ENCODE results near the gene STUM.

The STUM gene

DNA sequence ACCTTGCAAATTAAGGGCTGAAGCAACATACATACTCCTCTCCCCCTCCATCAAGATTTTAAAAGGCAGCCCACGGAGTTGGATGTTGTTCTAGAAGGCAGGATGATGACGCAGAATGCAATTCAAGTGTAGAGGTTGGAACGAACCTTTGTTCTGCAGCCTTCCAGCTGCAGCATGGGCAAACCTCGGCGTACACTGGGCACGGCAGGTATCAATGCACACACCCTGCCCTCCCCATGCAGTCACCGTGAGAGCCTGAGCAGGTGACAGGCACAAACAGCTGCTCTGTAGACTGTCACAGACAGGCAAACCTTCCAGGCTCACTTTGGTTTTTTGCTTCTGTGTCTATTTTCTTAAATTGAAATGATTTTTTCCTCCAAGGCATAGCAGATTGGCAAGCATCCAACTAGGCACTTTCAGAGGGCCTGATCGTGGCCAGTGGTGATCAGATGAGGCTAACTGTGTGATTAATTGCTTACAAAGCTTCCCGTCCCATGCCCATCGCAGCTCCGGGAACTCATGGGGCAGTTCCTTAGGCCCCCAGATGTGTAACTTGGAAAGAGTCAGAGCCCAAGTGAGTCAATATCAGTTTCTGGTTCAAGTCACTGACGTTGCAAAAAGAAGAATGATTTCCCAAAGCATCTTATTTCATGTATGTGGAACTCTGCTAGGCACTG is 108.2 kb downstream of the STUM start:
- FAIRE-seq, result peak; percentile 79
- DNase-seq (ENCODE audit: insufficient read length, low spot score), result no peak
- TF ChIP-seq SPI1 (IDR thresholded peaks at IDR 0.05; ENCODE audit: low read depth, low read length) (no peak), PAX5 (IDR thresholded peaks at IDR 0.05; ENCODE audit: insufficient read depth, low read length, severe bottlenecking) (no peak), TAF1 (IDR thresholded peaks at IDR 0.05; ENCODE audit: low read depth, low read length) (no peak), POLR2A (IDR thresholded peaks at IDR 0.05; ENCODE audit: low read depth, low read length) (no peak), POU2F2 (IDR thresholded peaks at IDR 0.05; ENCODE audit: low read depth, low read length) (no peak)

DNA sequence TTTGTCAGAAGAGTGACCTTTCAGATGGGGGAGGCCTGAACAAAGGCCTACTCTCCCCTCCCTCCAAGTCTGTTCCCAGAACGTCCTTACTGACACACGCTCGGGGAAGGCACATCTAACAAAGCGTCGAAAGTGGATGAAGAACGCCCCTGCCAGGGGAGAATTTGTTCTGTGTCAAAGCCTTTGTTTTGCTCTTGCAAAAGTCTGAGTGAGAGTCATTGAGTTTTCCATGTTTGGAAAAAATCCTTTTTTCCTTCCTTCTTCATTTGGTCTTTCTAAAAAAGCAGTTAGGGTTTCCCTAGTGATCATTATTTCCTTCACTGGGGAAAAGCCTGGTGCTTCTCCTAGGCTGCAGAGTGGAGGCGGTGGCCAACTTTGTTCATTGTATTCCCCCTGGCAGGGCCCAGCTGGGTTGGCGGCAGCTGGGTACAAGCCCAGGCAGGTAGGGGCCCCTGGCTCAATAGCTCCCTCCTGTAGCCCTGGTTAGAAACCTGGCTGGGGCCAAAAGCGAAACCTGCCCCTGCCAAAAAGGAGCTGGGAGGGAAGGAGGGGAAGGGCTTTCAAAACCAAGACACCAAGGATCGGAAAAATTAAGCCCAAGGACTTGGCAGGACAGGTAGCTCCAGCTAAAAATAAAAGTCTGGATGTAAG is 109.5 kb downstream of the STUM start:
- FAIRE-seq (no peak), DNase-seq (ENCODE audit: insufficient read length, low spot score) (no peak)
- no peak for TF ChIP-seq POU2F2 (IDR thresholded peaks at IDR 0.05; ENCODE audit: low read depth, low read length)
- TF ChIP-seq SPI1 (IDR thresholded peaks at IDR 0.05; ENCODE audit: low read depth, low read length), result no peak
- no peak for TF ChIP-seq TAF1 (IDR thresholded peaks at IDR 0.05; ENCODE audit: low read depth, low read length)
- no peak for TF ChIP-seq PAX5 (IDR thresholded peaks at IDR 0.05; ENCODE audit: insufficient read depth, low read length, severe bottlenecking)
- TF ChIP-seq POLR2AphosphoS5 (IDR thresholded peaks at IDR 0.05; ENCODE audit: low read depth, low read length), result no peak
- TF ChIP-seq POLR2A (IDR thresholded peaks at IDR 0.05; ENCODE audit: low read depth, low read length), result no peak

DNA sequence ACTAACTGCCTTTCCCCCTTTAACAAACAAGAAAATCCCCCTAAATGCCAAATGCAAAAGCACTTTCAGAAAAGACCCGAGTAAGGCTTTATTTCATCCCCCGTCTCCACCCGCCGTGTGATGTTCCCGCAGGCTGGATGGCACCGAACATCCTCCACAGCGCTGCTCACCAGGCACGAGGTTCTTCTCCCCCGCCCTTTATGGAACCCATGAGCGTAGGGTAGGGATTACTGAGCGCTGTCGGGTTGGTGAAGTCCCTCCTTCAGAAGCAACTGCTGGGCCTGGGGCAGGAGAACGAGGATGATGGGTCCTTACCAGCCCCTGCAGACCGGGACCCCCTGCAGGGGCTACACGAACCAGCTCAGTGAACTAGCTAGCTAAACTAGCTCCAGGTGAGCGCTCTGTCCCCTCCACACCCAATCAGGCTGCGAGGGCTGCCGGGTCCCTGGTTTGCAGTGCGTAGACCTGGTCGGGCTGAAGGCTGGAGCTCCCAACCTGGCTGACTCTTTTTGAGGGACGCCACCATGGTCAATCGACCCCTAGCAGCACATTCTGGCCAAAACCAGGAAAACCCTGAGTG is 110.1 kb downstream of the STUM start:
- FAIRE-seq, result no peak
- no peak for TF ChIP-seq POU2F2 (IDR thresholded peaks at IDR 0.05; ENCODE audit: low read depth, low read length)
- no peak for TF ChIP-seq POLR2AphosphoS5 (IDR thresholded peaks at IDR 0.05; ENCODE audit: low read depth, low read length)
- no peak for TF ChIP-seq TAF1 (IDR thresholded peaks at IDR 0.05; ENCODE audit: low read depth, low read length)
- TF ChIP-seq PAX5 (IDR thresholded peaks at IDR 0.05; ENCODE audit: insufficient read depth, low read length, severe bottlenecking), result no peak
- TF ChIP-seq POLR2A (IDR thresholded peaks at IDR 0.05; ENCODE audit: low read depth, low read length), result no peak
- TF ChIP-seq SPI1 (IDR thresholded peaks at IDR 0.05; ENCODE audit: low read depth, low read length), result no peak
- DNase-seq (ENCODE audit: insufficient read length, low spot score), result no peak

Measured in GM12891 (cell line).